HG02798 (cell line): Measurements from ENCODE around the gene NOL4L.

Experiments used
- ATAC-seq: cut with Tn5 transposase; IDR thresholded peaks from one replicate; pipeline ENCODE4 v1.9.1; 2021; ENCODE audit warnings: mild to moderate bottlenecking; ENCODE audit not compliant: unreplicated experiment, poor library complexity

NOL4L gene

GRCh38 chr20:32406701-32407100 lies 178.4 kb downstream of the NOL4L start:
- ATAC-seq, result no peak

GRCh38 chr20:32404017-32404416 lies 181.1 kb downstream of the NOL4L start:
- ATAC-seq, result no peak

GRCh38 chr20:32400476-32400875 lies 184.7 kb downstream of the NOL4L start:
- no peak for ATAC-seq

- no peak for ATAC-seq
Observed at GRCh38 chr20:32397567-32398084, 187.5 kb downstream of the NOL4L start.

- no peak for ATAC-seq
Observed at GRCh38 chr20:32396646-32397160, 188.4 kb downstream of the NOL4L start.

- no peak for ATAC-seq
Observed at GRCh38 chr20:32395066-32395465, 190.1 kb downstream of the NOL4L start.
